ENCODE data around the gene EFNA5. TPM values are rescaled to one million over a fixed set of nuclear protein-coding genes. Genes with fewer than 3 reads are reported as not detected.

The EFNA5 gene
- total and polyA plus RNA-seq, 2 of the 13 experiments (the other 11 are each of a cell fraction or from before 2014, with no cell fraction given), result not detected

DNA sequence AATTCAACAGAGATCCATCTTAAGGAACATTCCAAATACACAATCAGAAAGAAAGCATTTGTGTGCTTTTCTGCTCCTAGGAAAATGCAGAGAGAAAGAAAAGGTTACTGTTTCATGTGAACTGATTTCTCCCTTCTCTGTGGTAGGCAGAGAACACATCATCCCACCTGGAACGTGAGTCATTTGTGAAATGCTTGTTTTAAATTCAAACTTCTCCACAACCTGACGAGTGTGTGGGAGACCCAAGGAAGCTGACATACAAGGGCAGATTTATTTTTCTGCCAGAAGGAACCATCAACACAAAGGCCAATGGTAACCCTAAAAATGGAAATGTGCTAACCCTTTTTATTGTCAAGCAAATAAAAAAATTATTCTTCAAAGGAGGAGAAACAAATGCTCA, 156.4 kb downstream of the EFNA5 start:
- H3K4me2 ChIP-seq (ENCODE audit: low read depth, low read length), result no peak overlapping the region
- no peaks in the 10 kb centered on the region for H3K4me1 ChIP-seq (ENCODE audit: insufficient read depth, low read length)
- no peak overlapping the region for H3K4me3 ChIP-seq (replicated peaks in 1 of 3; ENCODE audit: insufficient read depth in 1 of 3, low read depth in 2 of 3, low read length in 3 of 3)
- FAIRE-seq, result no peak
- no peak overlapping the region for H3K9ac ChIP-seq (ENCODE audit: insufficient read depth, low read depth, low read length)
- WGBS (ENCODE audit: low lambda C conversion rate), result 3% methylated on average over 2 of the region's 2 CpGs
- H3K79me2 ChIP-seq (ENCODE audit: insufficient read depth, low read length), result no peaks in the 10 kb centered on the region
- H4K20me1 ChIP-seq (ENCODE audit: insufficient read depth, low read length), result no peaks in the 10 kb centered on the region
- ChIA-PET CTCF (ENCODE audit: low intra/inter-chr PET ratio, low total read pairs) (no interaction called here), POLR2A (no interaction called here)
- in situ Hi-C loops (cut with HindIII; ENCODE audit: extremely low pct_ligation_motif_present, low pct_unique_long_range_greater_than_20kb), result no loop called here
- no peak for ATAC-seq
- H3K9me3 ChIP-seq (ENCODE audit: low read length), result no peaks in the 10 kb centered on the region
- H2AFZ ChIP-seq (ENCODE audit: low read length), result no peak overlapping the region
- DNase-seq (ENCODE audit: low spot score), result no peak
- no peak overlapping the region for H3K27ac ChIP-seq (ENCODE audit: extremely low read length, insufficient read depth, low read length)
- no peaks in the 10 kb centered on the region for H3K36me3 ChIP-seq (replicated peaks in 1 of 2; ENCODE audit: control insufficient read depth in 1 of 2, insufficient read depth in 2 of 2, low read length in 2 of 2)
- TF ChIP-seq TBL1XR1 (IDR thresholded peaks at IDR 0.05; ENCODE audit: borderline replicate concordance, low read length, partially characterized antibody), result no peak
- TF ChIP-seq ZNF615 (CRISPR knock-in tag; IDR thresholded peaks at IDR 0.05; ENCODE audit: borderline replicate concordance), result no peak
- BruUV-seq (replicated peaks), result no TSS peak
- H3K27me3 ChIP-seq (ENCODE audit: control insufficient read depth in 1 of 2, insufficient read depth in 2 of 2, low read length in 2 of 2), result no peaks in the 10 kb centered on the region; a peak in 1 of 5 replicates
- intact Hi-C loops (cut with micrococcal nuclease; ENCODE audit: unreplicated experiment), result no loop called here

- 26% methylated on average over 10 of the region's 10 CpGs for WGBS (ENCODE audit: low lambda C conversion rate)
- in situ Hi-C loops (cut with HindIII; ENCODE audit: extremely low pct_ligation_motif_present, low pct_unique_long_range_greater_than_20kb) (no loop called here), intact Hi-C loops (cut with micrococcal nuclease; ENCODE audit: unreplicated experiment) (no loop called here)
- no peak for FAIRE-seq
- H3K36me3 ChIP-seq (replicated peaks in 1 of 2; ENCODE audit: control insufficient read depth in 1 of 2, insufficient read depth in 2 of 2, low read length in 2 of 2), result no peaks in the 10 kb centered on the region
- TF ChIP-seq NFATC3 (CRISPR knock-in tag; IDR thresholded peaks at IDR 0.05) (no peak), ZBTB3 (CRISPR knock-in tag; IDR thresholded peaks at IDR 0.05; ENCODE audit: borderline replicate concordance, low read depth) (no peak), ATF1 (CRISPR knock-in tag; IDR thresholded peaks at IDR 0.05) (no peak), ZNF446 (CRISPR knock-in tag; IDR thresholded peaks at IDR 0.05) (no peak), IRX3 (CRISPR knock-in tag; IDR thresholded peaks at IDR 0.05; ENCODE audit: borderline replicate concordance, low read depth) (no peak), EHMT2 (IDR thresholded peaks at IDR 0.05; ENCODE audit: borderline replicate concordance, low read depth, low read length) (no peak), ATF3 (CRISPR knock-in tag; IDR thresholded peaks at IDR 0.05) (no peak), ZNF572 (CRISPR knock-in tag; IDR thresholded peaks at IDR 0.05) (no peak), ZNF652 (CRISPR knock-in tag; IDR thresholded peaks at IDR 0.05; ENCODE audit: borderline replicate concordance, low read depth) (no peak), DMAP1 (CRISPR knock-in tag; IDR thresholded peaks at IDR 0.05) (no peak), FOXJ3 (CRISPR knock-in tag; IDR thresholded peaks at IDR 0.05; ENCODE audit: borderline replicate concordance) (no peak), ZEB1 (IDR thresholded peaks at IDR 0.05; ENCODE audit: insufficient replicate concordance, low read depth) (no peak)
- TF ChIP-seq, protein P1, sequence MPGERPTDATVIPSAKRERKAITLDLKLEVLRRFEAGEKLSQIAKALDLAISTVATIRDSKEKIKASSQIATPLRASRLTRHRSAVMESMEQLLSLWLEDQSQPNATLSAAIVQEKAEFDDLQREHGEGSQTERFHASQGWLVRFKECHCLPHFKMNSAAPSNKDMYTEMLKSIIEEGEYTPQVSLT (CRISPR knock-in tag; IDR thresholded peaks at IDR 0.05; ENCODE audit: borderline replicate concordance, low read depth), result no peak
- no peaks in the 10 kb centered on the region for H3K4me1 ChIP-seq (ENCODE audit: insufficient read depth, low read length)
- no peaks in the 10 kb centered on the region for H4K20me1 ChIP-seq (ENCODE audit: insufficient read depth, low read length)
- no TSS peak for BruUV-seq (replicated peaks)
- no peaks in the 10 kb centered on the region for H3K79me2 ChIP-seq (ENCODE audit: insufficient read depth, low read length)
- CTCF ChIA-PET (ENCODE audit: low intra/inter-chr PET ratio, low total read pairs), result no interaction called here
- no peak for DNase-seq (ENCODE audit: low spot score)
- H3K27ac ChIP-seq (ENCODE audit: extremely low read length, insufficient read depth, low read length), result no peak overlapping the region
- no peak overlapping the region for H3K9ac ChIP-seq (ENCODE audit: insufficient read depth, low read depth, low read length)
- no peaks in the 10 kb centered on the region for H3K9me3 ChIP-seq (ENCODE audit: low read length)
- no peaks in the 10 kb centered on the region; a peak in 1 of 5 replicates for H3K27me3 ChIP-seq (ENCODE audit: control insufficient read depth in 1 of 2, insufficient read depth in 2 of 2, low read length in 2 of 2)
- H3K4me2 ChIP-seq (ENCODE audit: low read depth, low read length), result no peak overlapping the region
- H3K4me3 ChIP-seq (replicated peaks in 1 of 3; ENCODE audit: insufficient read depth in 1 of 3, low read depth in 2 of 3, low read length in 3 of 3), result no peak overlapping the region
- no peak for ATAC-seq
- no peak overlapping the region for H2AFZ ChIP-seq (ENCODE audit: low read length)
- POLR2A ChIA-PET, result no interaction called here
Measured at GRCh38 chr5:107513337-107514085, 157.2 kb downstream of the EFNA5 start.

All from HepG2 (cell line).